DMS153 treated with DMSO at 0.1 percent for 48 hours (cell line): Measurements from ENCODE around the gene UGT1A8.

ENCODE experiments used
- DNase-seq: peaks from one replicate; lab custom pipeline; 2025; ENCODE audit not compliant: unreplicated experiment; lab: John Stamatoyannopoulos, UW

Gene UGT1A8

DNA sequence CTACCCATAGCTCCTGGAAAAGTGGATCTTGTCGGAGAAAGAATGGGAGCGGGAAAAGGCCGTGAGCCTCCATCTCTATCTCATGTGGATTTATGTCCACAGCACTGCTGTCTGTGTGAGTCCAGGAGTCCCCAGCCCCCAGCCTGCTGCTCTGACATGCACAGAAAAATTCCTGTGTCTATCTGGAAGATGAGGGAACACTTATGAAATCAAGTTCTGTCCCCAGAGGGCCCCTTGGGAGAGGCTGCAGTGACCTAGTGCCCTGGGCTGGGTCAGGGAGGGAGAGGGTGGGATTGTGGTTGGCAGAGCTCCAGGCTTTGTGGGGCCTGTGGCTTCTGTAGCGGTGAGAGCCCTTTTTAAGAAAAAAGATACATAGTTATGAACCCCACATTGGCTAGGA, 199.3 kb downstream of the UGT1A8 start:
- DNase-seq, result no peak

DNA sequence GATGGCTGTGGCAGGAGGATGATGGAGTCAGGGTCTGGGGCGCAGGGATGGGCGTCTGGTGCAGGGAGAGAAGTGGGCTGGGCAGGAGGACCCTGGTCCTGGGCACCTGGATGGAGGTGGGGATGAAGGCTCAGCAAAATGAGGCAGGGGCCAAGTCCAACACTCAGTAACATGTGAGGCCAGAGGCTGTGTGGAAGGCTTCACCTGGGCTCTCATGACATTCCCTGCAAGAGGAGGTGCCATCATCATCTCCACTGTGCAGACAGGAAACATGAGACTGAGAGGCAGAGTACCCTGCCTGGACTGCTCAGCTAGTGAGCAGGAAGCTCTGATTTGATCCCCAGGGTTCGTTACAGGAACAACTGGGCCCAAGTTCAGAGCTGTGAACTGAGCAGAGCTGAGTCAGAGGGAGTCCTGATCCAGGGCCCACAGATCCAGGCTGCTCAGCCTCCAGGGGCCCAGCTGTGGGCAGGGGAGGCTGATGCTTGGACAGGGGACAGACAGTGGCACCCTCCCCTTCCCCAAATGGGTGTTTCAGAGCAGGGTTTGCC, 200.0 kb downstream of the UGT1A8 start:
- no peak for DNase-seq

DNA sequence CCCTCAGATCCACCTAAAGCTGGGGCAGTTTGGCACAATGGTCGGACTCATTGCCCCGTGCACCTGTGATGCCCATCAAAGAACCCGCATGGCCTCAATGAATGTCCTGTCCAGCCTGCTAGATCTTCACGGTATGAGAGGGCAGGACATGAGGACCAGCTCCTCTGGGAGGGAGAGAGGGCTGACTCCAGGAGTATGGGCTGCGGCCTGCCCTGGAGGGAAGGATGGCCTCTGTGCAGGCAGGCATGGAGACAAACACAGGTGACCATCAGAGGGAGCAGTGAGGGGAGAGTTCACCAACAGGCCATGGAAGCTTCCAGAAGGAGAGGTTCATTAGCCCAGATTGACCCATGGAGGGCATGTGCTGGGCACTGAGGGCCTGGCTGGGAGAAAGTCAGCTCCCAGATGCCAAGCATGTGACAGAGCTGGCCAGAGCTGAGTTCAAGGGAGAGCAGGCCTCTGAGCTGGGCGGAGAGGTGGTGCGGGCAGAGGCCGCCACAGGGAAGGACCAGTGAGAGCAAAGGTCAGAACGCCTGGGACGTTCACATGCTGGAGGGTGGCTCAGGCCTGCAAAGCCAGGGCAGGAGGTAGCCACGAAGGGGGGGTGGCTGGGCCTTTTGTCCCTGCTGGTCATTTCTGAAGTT, 200.7 kb downstream of the UGT1A8 start:
- DNase-seq, result no peak

DNA sequence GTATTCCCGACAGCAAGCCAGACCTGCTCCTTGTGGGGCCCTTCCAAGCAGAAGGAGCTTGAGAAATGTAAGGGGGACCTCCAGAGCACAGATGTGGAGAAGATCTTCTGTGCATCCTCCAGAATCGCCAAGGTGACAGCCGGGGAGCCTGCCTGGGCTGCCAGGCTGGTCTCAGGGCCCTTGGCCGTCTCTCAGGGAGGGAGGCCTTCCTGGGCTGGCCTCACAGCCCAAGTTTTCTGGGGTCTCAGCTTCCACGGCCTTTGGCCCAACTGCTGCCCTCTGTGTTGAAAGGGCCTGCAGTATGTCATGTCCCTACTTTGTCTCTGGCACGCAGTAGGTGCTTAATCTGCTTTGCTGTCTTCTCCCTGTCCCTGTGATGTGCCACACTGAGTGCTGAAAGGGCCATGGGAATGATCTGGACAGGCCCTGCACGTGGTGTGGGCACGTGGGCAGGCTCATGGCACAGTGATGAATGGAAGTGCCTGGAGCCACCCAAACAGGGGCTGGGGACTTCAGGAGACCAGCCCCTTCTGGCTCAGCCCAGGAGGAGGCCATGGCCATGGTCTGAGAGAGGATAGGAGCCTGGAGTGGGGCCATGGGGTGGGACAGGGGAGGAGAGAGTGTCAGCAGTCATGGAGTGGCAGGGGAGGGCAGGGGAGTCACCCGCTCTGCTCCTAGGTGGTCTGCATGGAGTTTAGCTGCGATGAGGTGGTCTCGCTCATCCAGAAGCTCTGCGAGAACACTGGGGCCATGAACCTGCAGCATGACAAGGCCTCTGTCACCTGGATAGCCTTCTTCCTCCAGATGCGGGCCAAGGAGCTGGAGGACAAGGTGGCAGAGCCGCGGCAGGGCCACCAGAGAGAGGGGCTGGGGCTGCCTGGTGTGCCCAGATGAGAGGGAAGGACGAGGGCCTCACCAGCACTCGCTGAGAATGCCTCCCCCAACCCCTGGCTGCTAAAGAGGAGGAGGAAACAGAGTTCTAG, 201.5 kb downstream of the UGT1A8 start:
- no peak for DNase-seq

DNA sequence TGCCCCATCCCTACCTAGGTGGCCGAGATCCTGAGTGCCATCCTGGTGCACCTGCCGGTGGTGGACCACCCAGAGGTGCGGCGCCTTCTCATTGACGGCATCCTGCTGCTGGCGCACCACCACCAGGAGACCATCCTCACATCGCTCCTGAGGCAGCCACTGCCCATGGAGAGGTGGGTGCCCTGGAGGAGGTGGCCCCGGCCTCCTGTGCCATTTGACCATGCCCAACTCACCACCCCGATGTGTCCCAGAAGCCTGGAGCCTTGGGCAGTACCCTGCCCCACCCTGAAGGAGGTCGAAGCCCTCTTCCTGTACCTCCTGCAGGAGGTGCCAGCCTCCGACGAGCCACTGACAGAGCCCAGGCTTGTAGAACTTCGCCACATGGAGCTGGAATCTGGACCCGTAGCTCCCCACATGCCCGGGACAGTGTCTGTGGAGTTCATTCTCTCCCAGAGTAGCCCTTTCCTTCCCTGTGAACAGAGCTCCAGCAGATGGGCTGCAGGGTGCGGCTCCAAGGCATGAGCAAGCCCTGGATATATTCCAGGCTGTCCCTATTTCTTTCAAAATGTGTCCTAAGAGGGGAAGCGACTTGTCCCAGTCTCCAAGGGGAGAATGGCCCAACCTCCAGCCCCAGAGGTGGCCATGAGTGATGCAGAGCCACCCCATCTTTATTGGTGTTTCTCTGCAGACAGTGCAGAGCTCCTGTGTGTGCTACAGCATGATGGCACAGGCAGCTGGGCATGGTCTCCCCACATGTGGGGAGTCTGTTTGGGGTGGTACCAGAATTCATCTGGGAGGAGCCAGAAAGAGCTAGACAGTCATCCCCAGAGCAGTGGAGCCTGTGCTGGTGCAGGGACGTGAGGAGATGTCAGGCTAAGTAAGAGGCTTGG, 202.7 kb downstream of the UGT1A8 start:
- no peak for DNase-seq

DNA sequence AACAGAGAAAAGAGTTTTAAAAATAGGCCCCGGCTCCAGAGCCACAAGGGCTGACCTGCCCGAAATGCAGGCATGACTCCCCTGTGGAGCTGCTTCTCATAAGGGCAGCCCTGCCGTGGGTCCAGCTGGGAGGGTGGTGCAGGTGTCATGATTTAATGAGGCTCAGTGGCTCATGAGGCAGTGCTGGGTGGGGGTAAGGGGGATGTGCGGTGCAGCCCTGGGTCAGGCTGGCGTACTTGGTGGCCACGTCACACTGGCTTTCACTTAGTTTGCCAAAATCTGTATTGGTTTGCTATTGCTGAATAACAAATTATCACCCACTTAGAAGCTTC, 203.3 kb downstream of the UGT1A8 start:
- no peak for DNase-seq

DNA sequence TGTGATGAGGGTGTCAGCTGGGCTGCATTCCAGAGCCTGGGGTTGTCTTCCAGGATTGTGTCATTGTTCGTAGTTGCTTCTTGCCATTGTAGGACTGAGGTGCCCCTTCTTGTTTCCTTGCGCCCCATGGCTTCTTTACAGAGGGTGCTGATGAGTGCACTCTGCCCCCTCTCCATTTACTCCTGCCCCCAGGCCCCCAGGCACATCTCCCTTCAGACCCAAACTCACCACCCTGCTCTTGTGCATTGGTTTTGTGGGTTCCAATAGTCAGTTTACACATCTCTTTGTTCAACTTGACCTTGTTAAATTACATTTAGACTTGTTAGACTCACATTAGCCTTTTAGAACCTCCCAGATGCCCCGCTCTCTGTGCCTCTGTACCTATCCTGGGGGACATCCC, 203.8 kb downstream of the UGT1A8 start:
- no peak for DNase-seq

DNA sequence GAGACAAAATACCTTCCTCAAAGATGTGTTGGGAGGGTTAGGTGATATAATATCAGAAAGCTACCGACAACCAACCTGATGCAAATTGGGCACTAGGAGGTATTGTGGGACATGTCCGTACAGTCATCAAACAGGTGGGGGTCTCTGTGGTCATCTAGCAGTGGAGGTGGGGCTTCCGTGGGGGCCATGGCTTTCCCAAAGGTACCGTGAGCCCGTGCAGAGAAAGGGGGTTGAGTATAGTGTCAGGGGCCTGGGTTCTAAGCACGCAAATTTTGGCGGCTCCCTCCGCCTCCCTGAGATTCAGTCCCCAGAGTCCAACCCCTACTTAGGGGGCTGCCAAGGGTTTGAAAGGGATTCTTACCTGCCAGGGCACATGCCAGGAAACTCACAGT, 204.3 kb downstream of the UGT1A8 start:
- no peak for DNase-seq

DNA sequence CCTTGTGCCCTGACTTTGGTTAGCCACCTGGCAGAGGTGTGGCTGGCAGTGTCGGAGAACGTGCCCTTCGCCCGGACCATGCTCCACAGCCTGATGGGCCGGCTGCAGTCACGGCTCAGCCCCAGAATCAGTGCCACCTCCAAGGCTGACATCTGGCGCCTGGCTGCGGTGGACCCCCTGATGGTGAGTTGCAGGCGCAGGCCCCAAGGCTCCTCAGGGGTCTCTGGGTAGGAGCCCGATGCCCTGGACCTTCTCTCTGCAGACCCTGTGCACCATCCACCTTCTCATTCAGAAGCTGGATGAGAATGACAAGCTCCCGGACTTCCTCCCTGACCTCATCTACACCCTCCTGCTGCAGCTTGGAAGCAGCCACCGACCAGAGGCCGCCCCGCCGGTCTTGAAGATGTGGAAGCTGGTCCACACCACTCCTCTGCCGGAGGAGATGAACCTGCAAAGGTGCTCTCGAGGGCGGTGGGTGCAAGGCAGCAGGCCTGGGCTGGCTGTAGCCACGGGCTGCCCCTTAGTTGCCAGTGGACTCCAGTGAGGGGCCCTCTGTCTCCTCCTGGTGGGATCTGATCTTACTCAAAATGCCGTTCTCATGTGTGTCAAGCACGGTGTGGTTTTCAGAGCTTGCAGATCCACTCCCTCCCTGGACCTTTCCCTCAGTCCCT, 204.8 kb downstream of the UGT1A8 start:
- no peak for DNase-seq
